Calu3 (cell line): Measurements from ENCODE around the gene KCNH1. TPM values are rescaled to one million over a fixed set of nuclear protein-coding genes. Genes with fewer than 3 reads are reported as not detected.

Experiments used
- BruUV-seq: library from RNA; stranded (reverse); fragments of 400-500 nt; replicated peaks from 2 replicates; lab custom pipeline; 2021; lab: Mats Ljungman, UMichigan
- CTCF ChIA-PET: fragments of 300-600 bp; sonication (Branson Sonifier 250); formaldehyde crosslinking; loops from one replicate; lab custom pipeline; 2022; ENCODE audit warnings: antibody characterized with exemption; lab: Charles Lee
- DNase-seq: peaks from one replicate; pipeline ENCODE4 v3.0.0; 2022
- H3K27ac Mint-ChIP-seq: one replicate; pipeline ENCODE4 v1.8.0; 2022; ENCODE audit warnings: mixed read lengths; ENCODE audit not compliant: unreplicated experiment
- H3K27me3 Mint-ChIP-seq: one replicate; pipeline ENCODE4 v1.8.0; 2022; ENCODE audit warnings: mixed read lengths; ENCODE audit not compliant: unreplicated experiment
- H3K36me3 Mint-ChIP-seq: one replicate; pipeline ENCODE4 v1.8.0; 2022; ENCODE audit warnings: mild to moderate bottlenecking, moderate library complexity, mixed read lengths; ENCODE audit not compliant: insufficient read depth, unreplicated experiment
- H3K4me1 Mint-ChIP-seq: one replicate; pipeline ENCODE4 v1.8.0; 2022; ENCODE audit warnings: mild to moderate bottlenecking, low read depth, mixed read lengths; ENCODE audit not compliant: unreplicated experiment
- H3K4me3 Mint-ChIP-seq: one replicate; pipeline ENCODE4 v1.8.0; 2022; ENCODE audit warnings: mild to moderate bottlenecking, low read depth, moderate library complexity, mixed read lengths; ENCODE audit not compliant: unreplicated experiment
- H3K9me3 Mint-ChIP-seq: one replicate; pipeline ENCODE4 v1.8.0; 2022; ENCODE audit warnings: low read depth, mixed read lengths; ENCODE audit not compliant: unreplicated experiment
- CTCF ChIP-seq: fragments of 200-600 bp; IDR thresholded peaks from one replicate; pipeline ENCODE4 v1.8.0; 2022; ENCODE audit warnings: antibody characterized with exemption; ENCODE audit not compliant: unreplicated experiment
- intact Hi-C: fragments of 100-400 bp; cut with micrococcal nuclease; formaldehyde crosslinking; loops from one replicate; pipeline ENCODE4 v1.10.0; 2022; ENCODE audit not compliant: unreplicated experiment
- total RNA-seq: library from RNA; stranded (reverse); gene quantifications from 2 replicates; pipeline ENCODE4 v1.2.3, GENCODE V29; 2022

Gene KCNH1
- total RNA-seq, 1 experiment from 2014 or later: not detected

- peaks cover 84% of the 10 kb centered on the region for H3K27me3 Mint-ChIP-seq
Observed at GRCh38 chr1:210738256-210738655, 395.7 kb downstream of the KCNH1 start.

DNA sequence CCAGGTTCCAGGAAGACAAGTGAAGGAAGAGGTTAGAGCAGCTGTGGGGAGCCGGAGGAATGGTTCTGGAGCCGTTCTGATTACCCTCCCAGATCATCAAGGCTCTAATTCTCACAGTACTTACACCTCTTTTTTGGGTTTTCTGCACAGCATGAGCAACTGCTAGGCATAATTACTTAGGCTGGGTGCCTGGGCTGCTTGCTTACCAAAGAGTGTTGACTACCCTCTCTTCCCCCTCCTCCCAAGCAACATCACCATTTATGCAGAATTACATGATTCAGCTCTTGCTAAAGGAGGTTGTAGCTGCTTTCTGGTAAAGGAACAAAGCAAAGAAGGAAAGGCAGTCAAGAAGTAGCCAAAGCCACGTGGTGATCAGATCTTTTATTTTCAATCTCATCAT lies 397.2 kb downstream of the KCNH1 start:
- no peaks in the 10 kb centered on the region for H3K9me3 Mint-ChIP-seq
- peaks cover 100% of the 10 kb centered on the region for H3K27me3 Mint-ChIP-seq
- H3K4me3 Mint-ChIP-seq: no peak overlapping the region
- no peaks in the 10 kb centered on the region for H3K36me3 Mint-ChIP-seq
- TF ChIP-seq CTCF: no peak
- no TSS peak for BruUV-seq
- no peak overlapping the region for H3K27ac Mint-ChIP-seq
- H3K4me1 Mint-ChIP-seq: no peaks in the 10 kb centered on the region
- DNase-seq: no peak
- CTCF ChIA-PET: no interaction called here
- intact Hi-C loops: no loop called here

More at GRCh38 chr1:210738256-210738655, 395.7 kb downstream of the KCNH1 start:
- H3K36me3 Mint-ChIP-seq: no peaks in the 10 kb centered on the region
- no peaks in the 10 kb centered on the region for H3K4me1 Mint-ChIP-seq
- DNase-seq: no peak
- no peaks in the 10 kb centered on the region for H3K9me3 Mint-ChIP-seq
- no peak for TF ChIP-seq CTCF
- no peak overlapping the region for H3K4me3 Mint-ChIP-seq
- H3K27ac Mint-ChIP-seq: no peak overlapping the region
- intact Hi-C loops: no loop called here
- CTCF ChIA-PET: no interaction called here
- BruUV-seq: no TSS peak

GRCh38 chr1:210731597-210731996 lies 402.4 kb downstream of the KCNH1 start:
- intact Hi-C loops: no loop called here
- no peak for DNase-seq
- Mint-ChIP-seq H3K27me3 (peaks cover 85% of the 10 kb centered on the region), H3K36me3 (no peaks in the 10 kb centered on the region), H3K9me3 (no peaks in the 10 kb centered on the region), H3K27ac (no peak overlapping the region), H3K4me1 (no peaks in the 10 kb centered on the region), H3K4me3 (no peak overlapping the region)
- no peak for TF ChIP-seq CTCF
- CTCF ChIA-PET: no interaction called here
- BruUV-seq: no TSS peak

DNA sequence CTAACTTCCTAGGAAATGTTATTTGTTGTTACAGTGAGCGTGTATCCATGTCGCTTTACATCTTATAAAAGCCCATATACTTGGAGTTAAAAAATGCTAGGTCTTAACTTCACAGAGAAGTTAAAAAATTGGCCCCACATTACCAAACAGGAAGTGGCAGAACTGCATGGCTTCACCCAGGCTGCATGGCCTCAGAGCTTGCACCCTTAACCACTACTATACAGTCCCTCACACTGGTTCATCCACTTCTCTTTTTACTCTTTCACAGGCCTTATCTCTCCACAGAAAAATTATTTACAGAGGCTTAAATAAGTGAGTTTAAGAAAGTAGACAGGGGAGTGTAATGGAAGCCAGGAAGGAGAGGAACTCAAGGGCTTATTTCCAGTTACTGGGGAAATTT lies 402.8 kb downstream of the KCNH1 start:
- TF ChIP-seq CTCF: no peak
- intact Hi-C loops: no loop called here
- Mint-ChIP-seq H3K36me3 (no peaks in the 10 kb centered on the region), H3K9me3 (no peaks in the 10 kb centered on the region), H3K27me3 (peaks cover 84% of the 10 kb centered on the region), H3K4me1 (no peaks in the 10 kb centered on the region), H3K27ac (no peak overlapping the region), H3K4me3 (no peak overlapping the region)
- CTCF ChIA-PET: no interaction called here
- no peak for DNase-seq
- no TSS peak for BruUV-seq
